ENCODE measurements around the gene NTNG2.

Gene NTNG2

DNA sequence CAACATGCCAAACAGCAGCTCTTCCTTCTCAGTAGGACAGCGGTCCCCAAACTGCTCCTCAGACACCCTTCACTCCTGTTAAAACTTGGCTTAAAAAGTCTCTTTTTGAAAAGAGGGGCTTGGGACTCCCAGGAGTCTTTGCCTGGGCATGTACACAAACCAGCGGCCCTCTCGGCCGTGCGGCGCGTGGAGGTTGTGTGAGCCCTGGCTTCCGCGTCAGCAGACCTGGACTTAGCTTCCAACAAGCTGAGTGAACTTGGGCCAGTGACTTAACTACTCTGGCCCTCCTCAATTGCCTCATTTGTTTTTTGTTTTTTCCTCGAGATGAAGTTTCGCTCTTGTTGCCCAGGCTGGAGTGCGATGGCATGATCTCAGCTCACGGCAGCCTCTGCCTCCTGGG lies 15.3 kb upstream of the NTNG2 start:
- DNase-seq (ENCODE audit: low read depth) = no peak

DNA sequence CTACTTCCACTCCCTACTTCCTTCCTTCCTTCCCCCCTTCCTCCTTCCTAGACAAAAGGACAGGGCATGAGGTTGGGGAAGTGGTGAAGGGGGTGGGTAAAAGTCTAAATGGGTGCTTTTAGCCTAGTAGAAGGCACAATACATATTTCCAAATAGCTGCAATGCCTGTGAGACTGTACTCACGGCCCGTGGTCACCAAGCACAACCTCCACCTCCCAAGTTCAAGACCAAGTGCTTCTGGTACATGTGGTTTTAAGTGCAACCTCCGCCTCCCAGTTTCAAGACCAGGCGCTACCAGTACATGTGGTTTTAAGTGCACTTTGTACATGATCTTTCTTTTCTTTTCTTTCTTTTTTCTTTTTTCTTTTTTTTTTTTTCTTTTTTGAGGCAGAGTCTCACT lies 14.5 kb upstream of the NTNG2 start:
- DNase-seq (ENCODE audit: low read depth) = no peak

DNA sequence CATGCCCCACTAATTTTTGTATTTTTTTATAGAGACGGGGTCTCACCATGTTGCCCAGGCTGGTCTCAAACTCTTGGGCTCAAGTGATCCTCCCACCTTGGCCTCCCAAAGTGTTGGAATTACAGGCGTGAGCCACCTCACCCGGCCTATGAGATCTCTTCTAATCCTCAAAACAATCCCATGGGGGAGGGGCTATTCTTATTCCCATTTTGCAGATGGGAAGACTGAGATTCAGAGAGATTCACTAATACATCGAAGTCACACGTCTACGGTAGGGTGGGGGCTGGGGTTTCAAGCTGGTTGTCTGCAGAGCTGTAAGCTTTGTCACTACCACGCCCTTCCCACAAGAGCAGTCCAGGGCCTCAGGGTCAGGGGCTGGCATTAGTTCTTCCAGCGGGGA lies 14.0 kb upstream of the NTNG2 start:
- no peak for DNase-seq (ENCODE audit: low read depth)

DNA sequence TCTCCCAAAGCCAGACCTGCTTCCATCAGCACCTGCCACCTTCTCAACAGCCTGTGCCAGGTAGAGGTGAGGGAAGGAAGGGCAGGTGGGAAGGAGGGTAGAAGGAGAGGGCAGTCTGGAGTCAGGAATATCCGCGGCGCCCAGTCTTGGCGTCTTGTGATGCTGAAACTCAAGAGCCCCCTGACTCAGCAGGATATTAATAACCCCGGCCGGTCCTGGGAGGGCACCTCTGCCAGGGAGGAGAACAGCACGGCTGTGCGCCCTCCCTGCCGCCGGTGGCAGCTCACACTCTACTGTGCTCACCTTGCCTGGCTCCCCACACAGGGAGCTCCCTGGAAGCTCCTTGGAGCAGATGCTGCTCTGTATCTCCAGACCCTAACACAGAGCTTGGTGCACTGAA lies 11.6 kb upstream of the NTNG2 start:
- no peak for DNase-seq (ENCODE audit: low read depth)

DNA sequence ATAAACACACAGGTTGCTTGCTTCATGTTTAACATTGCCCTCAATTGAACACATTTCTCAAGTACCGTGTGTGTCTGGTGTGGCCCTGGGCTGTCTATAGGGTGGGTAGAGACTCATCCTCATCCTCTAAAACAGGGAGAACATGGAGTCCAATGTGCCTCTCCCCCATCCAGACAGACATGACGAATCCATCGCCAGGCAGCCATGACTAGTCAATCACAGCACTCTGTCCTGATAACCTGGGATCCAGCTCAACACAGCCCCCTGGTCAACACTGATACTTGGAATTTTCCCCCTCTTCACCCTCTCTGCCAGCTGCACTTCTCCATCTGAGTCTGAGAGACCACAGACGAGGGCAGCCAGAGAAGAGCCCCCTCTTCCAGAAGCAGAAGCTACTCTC lies 10.7 kb upstream of the NTNG2 start:
- DNase-seq (ENCODE audit: low read depth) = no peak

DNA sequence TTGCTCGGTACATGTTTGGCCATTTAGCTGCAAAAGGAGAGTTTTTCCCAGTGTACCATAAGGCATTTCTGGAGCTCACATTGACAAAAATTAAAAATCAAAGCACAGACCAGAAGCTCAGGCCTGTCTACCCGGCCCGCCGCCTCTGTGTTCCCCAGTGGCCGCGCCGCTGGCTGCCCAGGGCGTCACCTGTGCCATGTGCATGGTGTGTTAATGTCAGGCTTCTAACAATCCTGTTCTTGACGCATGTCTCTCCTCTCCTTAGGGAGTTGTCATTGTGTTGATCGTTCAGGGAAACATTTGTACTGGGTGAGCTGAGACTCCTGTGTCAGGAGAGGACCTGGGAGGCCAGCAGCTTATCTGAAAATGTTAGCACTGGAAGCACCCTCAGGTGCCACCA lies 9.6 kb upstream of the NTNG2 start:
- DNase-seq (ENCODE audit: low read depth) = no peak

DNA sequence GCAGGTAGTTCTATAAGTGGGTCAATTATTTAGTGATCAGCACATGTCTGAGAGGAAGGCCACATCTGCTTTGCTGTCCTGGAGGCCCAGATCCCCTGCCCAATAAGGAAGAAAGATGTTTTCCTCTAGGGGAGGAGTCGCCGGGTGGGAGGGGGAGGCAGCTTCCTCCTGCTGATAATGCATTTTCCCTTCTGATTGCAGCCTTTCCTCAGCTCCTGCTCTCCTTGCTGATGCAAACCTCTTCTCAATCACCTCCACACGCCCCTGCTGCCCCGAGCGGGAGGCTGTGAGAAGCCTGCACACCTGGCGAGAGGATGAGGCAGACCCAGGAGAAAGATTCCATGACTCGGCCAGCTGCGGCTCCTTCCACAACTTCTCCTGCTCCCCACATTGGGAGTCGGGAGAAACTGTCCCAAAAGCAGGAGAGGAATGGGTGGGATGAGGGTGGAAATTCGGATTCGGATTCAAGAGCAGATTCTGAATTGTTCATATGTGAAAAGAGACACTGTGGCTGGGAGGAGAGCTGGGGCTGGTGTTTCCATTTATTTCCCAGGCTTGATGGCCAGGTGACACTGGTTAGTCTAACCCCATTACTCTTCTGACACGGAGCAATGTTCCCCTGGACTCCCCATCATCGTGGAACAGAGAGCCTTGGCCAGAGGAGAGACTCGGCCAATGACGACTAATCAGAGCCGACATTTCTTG lies 6.8 kb upstream of the NTNG2 start:
- no peak for DNase-seq (ENCODE audit: low read depth)

DNA sequence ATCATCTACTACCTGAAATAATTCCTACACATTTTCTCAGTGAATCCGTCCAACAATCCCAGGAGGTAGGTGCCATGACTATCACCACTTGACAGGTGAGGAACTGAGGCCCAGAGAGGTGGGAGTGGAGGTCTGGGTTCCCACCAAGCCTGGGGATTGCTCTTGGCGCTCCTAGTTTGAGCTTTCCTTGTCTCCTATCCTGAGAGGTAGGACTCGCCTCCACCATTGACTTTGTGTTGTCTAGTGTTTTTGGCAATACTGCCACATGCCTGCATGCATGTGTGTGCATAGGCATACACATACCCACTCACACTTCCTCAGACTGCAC lies 6.3 kb upstream of the NTNG2 start:
- no peak for DNase-seq (ENCODE audit: low read depth)

DNA sequence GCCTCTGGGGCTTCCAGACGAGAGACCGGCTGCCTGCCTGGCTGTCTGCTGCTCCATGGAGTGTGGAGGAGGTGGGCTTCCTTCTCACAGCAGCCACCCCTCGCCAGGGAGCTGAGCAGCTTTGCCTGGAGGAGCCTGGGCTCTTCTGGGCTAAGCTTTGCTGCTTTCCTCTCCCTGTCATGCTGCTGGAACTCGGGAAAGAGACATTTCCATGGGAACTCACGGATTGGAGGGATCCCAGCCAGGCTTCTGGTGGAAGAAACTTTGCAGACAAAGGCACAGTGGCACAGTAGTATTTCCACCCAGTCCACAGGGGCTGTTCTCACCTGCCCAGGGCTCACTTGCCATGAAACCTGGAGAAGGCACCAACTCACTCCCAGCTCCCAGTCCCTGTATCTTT lies 5.6 kb upstream of the NTNG2 start:
- no peak for DNase-seq (ENCODE audit: low read depth)

DNA sequence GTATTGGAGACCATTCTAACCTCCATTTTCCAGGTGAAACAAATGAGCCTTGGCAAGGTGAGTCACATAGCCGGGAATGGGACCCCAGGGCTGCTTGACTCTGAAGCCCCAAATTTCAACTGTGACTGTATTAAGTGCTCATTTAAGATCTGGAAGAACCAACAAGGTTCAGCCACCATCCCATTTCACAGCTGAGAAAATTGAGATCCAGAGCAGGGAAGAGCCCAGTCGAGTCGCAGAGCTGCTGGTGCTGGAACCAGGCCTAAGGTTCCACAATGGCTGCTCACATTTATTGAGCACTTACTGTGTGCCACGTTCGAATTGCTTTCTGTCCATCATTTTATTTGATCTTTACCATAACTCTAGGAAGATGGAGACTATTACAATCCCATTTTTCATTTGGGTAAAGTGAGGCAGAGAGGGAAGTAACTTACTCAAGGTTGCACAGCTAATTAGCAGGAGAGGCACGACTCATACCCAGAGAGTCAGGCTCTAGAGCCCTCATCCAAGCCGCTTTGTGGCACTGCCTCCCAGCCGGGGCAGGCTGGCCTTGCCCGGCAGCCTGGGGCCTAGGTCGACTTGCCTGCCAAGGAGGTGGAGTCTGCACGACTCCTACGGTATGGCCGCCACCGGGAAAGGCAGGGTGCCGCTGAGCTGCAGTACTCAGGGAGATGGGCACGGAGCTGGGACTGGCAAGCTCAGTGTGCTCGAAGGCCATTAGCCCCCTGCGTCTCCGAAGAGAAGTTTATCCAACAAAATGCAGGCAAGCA lies 4.3 kb upstream of the NTNG2 start:
- no peak for DNase-seq (ENCODE audit: low read depth)

DNA sequence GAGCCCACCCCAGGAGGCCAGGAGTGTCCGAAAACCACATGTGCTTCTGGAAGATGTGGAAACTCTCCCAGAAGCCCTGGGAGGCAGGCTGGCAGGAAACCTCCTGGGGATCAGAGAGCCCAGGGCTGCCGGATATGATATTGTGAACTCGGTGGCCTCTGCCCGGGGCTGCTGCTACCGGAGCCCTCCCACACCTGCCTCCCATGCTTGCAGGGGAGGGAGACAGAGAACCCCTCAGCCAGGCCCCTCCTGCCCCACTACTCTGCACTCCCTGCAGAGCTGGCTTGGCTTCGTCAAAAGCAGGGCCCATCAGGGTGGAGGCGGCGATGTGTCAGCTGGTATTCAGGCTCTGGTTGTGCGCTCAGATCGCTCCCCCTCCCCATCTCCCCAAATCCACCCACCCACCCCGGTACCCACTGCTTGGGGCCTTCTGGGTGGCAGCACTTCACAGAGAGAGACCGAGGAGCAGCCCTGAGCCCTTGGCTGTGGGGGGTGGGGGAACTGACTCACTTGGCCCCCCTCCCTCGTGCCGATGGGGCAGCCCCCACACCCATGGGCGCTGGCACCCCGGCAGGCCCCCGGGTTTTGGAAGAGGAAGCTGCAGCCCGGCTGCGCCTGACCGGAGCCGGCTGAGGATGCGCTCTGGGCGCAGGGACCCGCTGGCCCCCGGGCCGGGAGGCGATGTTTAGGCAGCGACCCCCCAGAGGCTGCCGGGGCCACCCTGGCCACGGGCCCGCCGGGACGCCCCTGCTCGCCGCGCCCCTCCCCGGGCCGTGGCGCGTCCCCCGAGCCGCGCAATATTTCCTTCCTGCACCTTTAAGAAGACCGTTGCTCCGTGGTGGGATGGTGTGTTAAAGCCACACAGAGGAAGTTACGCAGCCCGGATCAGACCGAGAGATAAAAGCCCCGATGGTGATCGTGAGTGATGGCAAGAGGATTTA lies 786 bp upstream of the NTNG2 start:
- DNase-seq (ENCODE audit: low read depth) = peak; percentile 76

DNA sequence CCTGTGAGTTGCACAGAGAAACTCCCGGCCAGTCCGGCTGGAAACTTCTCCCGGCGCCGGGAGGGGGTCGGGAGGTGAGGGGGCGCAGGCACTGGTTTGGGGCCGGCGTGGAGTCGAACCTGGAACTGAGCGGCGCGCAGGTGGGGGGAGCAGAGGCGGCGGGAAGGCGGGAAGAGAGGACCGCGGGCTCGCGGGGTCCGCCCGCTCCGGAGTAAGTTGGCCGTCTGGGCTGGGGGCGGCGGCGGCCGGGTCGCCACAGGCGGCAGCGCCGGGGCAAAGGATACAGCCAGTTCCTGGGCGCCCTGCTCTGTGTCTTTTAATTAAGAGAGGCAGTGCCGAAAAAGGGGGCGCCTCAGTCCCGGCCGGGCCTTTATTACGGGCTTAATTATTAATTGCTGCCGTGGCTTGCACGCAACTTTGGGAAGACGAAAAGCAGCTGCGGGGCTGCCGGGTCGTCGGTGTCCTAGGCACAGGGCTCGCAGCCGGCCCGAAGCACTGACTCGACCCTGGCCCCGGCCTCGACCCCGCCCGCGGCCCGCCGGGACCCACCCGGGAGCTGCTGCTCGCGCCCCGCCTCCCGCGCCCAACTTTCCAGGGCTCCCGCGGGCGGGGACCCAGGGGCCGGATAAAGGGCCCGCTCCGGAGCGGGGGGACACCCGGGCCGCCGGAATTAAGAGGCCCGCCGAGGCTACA lies 1.1 kb downstream of the NTNG2 start:
- DNase-seq (ENCODE audit: low read depth) = no peak

DNA sequence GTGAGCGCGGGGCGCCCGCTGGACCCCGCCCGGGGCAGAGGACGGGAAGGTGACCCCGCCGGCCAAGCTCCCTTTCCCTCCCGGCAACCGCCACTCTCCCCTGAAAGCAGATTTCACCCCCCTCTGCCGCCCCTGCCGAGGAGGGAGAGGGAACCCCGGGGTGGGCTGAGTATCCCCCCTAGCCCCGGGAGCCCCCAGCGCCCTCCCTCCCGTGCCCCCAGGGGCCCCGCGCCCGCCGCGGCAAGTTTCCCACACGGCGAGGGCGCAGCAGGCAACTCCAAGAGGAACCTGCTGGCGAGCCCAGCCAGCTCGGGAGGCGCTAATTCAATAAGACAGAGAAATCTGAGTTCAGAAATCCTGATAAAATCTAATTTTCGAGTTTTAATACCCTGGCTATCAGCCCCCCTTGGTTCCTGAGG lies 1.6 kb downstream of the NTNG2 start:
- DNase-seq (ENCODE audit: low read depth) = peak; percentile 21

DNA sequence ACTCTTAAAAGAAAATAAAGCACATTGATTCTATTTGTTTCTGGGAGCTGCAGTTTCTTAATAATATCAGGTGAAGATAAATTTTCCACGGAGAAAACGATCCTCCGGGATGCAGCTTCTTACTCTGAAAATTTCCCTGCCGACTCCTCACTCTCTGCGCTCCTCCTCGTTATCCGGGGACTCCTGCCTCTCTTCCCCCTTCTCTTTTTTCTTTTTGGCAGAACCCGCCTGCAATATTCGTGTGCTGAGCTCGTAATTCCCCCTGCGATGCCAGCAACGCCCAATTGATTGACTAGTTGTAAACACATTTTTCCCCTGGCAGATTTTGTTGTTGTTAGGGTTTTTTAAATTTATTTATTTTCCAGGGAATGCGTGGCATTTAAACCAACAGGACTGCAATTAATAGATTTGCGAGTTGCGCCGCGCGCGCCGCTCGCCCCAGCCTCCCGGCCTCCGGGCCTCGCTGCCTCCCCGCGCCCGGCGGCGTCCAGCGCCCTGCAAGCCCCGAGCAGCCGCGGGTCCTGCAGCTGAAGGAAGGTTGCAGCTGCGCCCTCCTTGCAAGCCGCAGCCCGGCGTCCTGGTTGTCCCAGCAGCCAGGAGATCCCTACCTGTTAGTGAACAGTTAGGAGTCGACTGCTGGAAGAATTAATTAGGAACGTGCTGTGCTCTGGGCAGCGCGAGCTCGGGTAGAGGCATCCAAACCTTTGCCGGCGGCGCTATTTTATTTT lies 2.2 kb downstream of the NTNG2 start:
- no peak for DNase-seq (ENCODE audit: low read depth)

DNA sequence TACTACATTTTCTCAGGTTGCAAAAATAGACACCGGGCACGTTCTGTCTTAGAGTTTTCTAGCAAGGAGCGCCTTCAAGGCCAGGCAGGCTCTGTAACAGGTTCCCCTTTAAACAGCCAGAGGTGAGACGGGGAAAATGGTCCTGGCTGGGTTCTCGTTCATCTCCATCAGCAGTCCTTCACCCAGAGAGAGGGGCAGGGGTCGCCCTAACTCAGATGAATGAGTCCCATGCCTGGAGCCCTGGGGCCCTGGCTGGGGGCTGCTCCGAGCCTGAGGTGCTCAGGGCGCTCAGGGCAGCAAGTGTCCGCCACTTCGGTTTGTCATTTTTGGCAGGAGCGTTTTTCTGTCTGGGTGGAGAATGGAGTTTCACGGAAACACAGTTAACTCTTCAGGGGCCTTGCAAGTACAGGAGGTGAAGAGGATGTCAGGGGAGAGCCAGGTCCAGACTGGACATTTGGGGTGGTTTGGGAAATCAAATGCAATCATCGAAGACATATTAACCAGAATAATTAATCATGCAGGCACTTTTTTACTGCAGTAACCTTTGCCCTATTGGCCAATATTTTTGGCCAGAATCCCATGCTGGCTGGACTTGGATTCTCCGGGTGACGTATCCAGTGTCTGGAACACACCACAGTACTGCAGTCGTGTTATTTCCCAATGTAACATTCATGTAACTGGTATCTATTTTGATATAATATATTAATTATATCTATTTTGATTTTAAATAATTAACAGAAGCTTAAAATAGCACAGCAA lies 2.9 kb downstream of the NTNG2 start:
- DNase-seq (ENCODE audit: low read depth) = peak; percentile 46

DNA sequence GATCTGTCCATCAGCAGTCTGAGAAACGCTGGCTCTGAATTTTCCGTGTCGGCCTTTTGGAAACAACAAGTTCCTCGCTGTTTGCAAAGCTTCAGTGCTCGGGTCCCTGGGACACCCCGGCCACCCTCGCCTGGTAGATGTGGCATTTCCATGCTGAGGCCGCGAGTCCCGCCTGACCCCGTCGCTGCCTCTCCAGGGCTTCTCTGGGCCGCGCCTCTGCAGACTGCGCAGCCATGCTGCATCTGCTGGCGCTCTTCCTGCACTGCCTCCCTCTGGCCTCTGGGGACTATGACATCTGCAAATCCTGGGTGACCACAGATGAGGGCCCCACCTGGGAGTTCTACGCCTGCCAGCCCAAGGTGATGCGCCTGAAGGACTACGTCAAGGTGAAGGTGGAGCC lies 4.7 kb downstream of the NTNG2 start:
- DNase-seq (ENCODE audit: low read depth) = no peak

DNA sequence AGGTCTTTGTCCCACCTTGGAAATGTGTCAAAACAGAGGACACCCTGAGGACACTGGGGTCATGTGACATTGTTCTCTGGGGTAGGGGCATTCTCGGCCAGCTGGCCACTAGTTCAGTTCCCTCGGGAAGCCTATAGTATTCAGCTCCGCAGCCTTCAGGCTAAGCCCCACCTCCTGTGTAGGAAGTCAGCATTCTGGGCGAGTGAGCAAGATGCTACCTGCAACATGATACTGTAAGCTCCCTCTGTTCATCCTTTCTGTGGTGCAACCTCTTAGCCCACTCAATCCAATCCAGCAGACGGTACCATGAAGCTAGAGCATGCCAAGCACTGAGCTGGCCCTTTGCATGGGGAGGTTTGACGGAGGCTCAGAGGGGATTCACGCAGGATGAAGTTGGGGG lies 5.3 kb downstream of the NTNG2 start:
- DNase-seq (ENCODE audit: low read depth) = no peak

DNA sequence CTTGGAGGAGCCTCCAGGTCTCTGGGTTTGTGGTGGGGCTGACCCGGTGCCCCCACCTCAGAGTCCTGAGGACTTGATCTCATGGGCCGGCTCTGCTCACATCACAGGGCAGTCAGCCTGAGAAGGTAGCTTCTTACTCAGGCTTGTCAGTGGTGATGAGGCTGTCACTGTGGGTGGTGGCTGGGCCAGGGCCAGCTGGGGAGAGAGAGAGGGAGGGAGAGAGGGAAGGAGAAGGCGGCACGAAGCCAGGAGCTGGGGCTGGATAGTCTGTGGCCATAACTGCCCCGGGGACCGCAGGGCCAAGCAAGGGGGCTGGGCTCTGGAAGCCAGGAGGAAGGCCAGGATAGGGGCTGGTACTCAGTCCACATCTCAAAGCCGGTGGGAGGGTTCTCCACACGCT lies 6.5 kb downstream of the NTNG2 start:
- DNase-seq (ENCODE audit: low read depth) = no peak

DNA sequence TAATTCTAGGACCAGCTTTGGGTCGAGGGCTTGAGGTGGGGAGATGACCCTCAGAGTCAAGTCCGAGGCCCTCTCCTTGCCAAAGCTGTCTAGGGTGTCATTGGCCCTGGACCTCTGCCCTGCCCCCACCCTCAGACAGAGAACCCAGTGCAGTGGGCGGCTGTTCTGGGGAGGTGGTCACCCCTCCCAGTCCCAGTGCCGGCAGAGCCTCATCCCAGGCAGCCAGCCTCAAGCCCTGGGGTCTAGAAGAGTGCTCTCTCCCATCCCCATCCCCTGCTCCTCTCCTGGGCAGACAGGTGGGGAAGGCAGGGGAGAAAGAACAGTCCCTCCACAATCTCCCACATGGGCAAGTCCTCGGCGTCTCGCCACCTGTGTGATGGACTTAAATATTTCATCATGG lies 7.0 kb downstream of the NTNG2 start:
- no peak for DNase-seq (ENCODE audit: low read depth)

DNA sequence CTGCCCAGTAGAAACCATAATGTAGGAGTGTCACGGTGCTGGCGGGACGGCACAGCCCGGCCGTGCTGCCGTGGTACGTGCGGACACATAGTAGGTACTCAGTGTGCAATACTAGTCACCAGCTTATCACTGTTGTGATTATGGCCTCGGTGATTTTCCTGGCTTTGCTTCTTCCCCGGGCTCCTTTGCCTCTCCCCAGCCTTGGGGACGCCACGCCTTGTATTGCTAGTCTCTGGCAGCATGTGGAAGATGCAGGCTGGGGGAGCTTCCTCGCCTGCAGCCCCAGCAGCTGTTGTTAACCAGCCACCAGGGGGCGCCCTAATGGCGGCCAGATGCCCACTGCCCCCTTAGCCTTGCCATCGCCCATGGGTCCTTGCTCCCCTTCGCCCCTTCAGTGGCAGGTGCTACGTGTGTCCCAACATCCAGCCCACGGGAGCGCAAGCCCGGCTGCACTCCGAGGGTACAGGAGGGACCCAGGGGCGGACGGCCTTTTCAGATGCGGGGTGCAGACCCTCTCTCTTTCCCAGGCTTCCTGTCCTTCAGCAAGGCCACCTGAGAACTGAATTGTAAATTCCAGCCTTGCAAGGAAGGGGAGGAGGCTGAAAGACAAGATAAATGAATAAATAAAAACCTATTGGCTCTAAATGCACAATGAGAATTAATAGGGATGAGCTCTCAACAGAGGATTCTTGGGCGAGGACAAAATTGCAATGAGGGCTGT lies 8.0 kb downstream of the NTNG2 start:
- DNase-seq (ENCODE audit: low read depth) = peak; percentile 58
